ENCODE results near the gene ADISSP.
A peak's percentile ranks its signal among the peaks of the same experiment; 100 is the strongest.
"Not testable (repeated sequence)": the region's sequence is repeated elsewhere in the genome, so short reads cannot be mapped to it uniquely, and the experiment has no call there.

Gene ADISSP

GRCh38 chr20:3797592-3798372 lies 30.2 kb upstream of the ADISSP start:
- DNase-seq (ENCODE audit: low spot score) = peak; percentile 69

- DNase-seq (ENCODE audit: low spot score) = no peak
These were observed 29.6 kb upstream of the ADISSP start for GRCh38 chr20:3797226-3797545.

- DNase-seq (ENCODE audit: low spot score) = no peak
These were observed 29.1 kb upstream of the ADISSP start for GRCh38 chr20:3796477-3797225.

GRCh38 chr20:3795511-3796468 lies 28.2 kb upstream of the ADISSP start, which contains the start of gene CDC25B:
Gene CDC25B, plus strand, starts transcription at chr20:3796310. Its CDS starts 222 bp downstream, at chr20:3796532.
- peak; percentile 90 for DNase-seq (ENCODE audit: low spot score)

- DNase-seq (ENCODE audit: low spot score) = no peak
These were observed 27.3 kb upstream of the ADISSP start for GRCh38 chr20:3794701-3795420.

- not testable (repeated sequence) for DNase-seq (ENCODE audit: low spot score)
These were observed 26.6 kb upstream of the ADISSP start for GRCh38 chr20:3794168-3794567.

GRCh38 chr20:3789201-3789600 lies 21.6 kb upstream of the ADISSP start:
- DNase-seq (ENCODE audit: low spot score) = not testable (repeated sequence)

GRCh38 chr20:3788685-3789155 lies 21.2 kb upstream of the ADISSP start:
- no peak for DNase-seq (ENCODE audit: low spot score)

GRCh38 chr20:3787324-3788014 lies 19.9 kb upstream of the ADISSP start:
- DNase-seq (ENCODE audit: low spot score) = no peak

GRCh38 chr20:3786665-3787323 lies 19.2 kb upstream of the ADISSP start, which contains the start of gene CENPB:
Gene CENPB, minus strand, starts transcription at chr20:3786740. Its CDS starts 257 bp downstream, at chr20:3786483.
- peak; percentile 90 for DNase-seq (ENCODE audit: low spot score)

GRCh38 chr20:3786126-3786484 lies 18.6 kb upstream of the ADISSP start:
- peak; percentile 31 for DNase-seq (ENCODE audit: low spot score)

GRCh38 chr20:3785240-3786125 lies 17.9 kb upstream of the ADISSP start:
- no peak for DNase-seq (ENCODE audit: low spot score)

GRCh38 chr20:3784863-3785239 lies 17.3 kb upstream of the ADISSP start:
- DNase-seq (ENCODE audit: low spot score) = no peak

- no peak for DNase-seq (ENCODE audit: low spot score)
These were observed 16.8 kb upstream of the ADISSP start for GRCh38 chr20:3784216-3784853.

GRCh38 chr20:3783511-3784195 lies 16.1 kb upstream of the ADISSP start:
- DNase-seq (ENCODE audit: low spot score) = no peak

GRCh38 chr20:3783068-3783489 lies 15.5 kb upstream of the ADISSP start:
- DNase-seq (ENCODE audit: low spot score) = no peak

- no peak for DNase-seq (ENCODE audit: low spot score)
These were observed 15.0 kb upstream of the ADISSP start for GRCh38 chr20:3782597-3782996.

All from CD4-positive, alpha-beta T cell treated with Interleukin-2 at 100 ng/mL for 4 hours (primary cell).